Measurements from ENCODE around the gene SUMF2. TPM values are rescaled to one million over a fixed set of nuclear protein-coding genes. Genes with fewer than 3 reads are reported as not detected.
"Not testable (repeated sequence)": the region's sequence is repeated elsewhere in the genome, so short reads cannot be mapped to it uniquely, and the experiment has no call there.

The SUMF2 gene
- total RNA-seq, 4 donors from 2014 or later, result 50.3 to 88.1 (median 69.9) TPM

- H3K27me3 ChIP-seq, result no peaks in the 10 kb centered on the region
- H3K4me1 ChIP-seq, result peaks cover 0 to 28% (median 17%) of the 10 kb centered on the region in 3 donors
- peak within 1 kb of the TSS; percentile 11 to 70 (median 66) for H3K27ac ChIP-seq
- DNase-seq, result no peak
- intact Hi-C loops (cut with DNase I), result no loop called here
- peaks cover 0 to 13% (median 3%) of the 10 kb centered on the region in 3 donors for H3K36me3 ChIP-seq
- H3K4me3 ChIP-seq, result peak within 1 kb of the TSS in 2 of 4 donors; percentile 3 to 45
- no peak for TF ChIP-seq POLR2A (IDR thresholded peaks at IDR 0.05)
- TF ChIP-seq, protein P1, sequence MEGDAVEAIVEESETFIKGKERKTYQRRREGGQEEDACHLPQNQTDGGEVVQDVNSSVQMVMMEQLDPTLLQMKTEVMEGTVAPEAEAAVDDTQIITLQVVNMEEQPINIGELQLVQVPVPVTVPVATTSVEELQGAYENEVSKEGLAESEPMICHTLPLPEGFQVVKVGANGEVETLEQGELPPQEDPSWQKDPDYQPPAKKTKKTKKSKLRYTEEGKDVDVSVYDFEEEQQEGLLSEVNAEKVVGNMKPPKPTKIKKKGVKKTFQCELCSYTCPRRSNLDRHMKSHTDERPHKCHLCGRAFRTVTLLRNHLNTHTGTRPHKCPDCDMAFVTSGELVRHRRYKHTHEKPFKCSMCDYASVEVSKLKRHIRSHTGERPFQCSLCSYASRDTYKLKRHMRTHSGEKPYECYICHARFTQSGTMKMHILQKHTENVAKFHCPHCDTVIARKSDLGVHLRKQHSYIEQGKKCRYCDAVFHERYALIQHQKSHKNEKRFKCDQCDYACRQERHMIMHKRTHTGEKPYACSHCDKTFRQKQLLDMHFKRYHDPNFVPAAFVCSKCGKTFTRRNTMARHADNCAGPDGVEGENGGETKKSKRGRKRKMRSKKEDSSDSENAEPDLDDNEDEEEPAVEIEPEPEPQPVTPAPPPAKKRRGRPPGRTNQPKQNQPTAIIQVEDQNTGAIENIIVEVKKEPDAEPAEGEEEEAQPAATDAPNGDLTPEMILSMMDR (IDR thresholded peaks at IDR 0.05), result peak in 4 of 6 experiments; percentile 10 to 55 (median 17)
- 26 to 31% methylated on average over 5 to 15 of the region's 19 CpGs for WGBS, 2 donors
- H3K9me3 ChIP-seq, result no peaks in the 10 kb centered on the region
Measured at GRCh38 chr7:56092789-56093531, 28.9 kb downstream of the SUMF2 start, which contains the start of gene PHKG1. Gene PHKG1 (minus strand): TSS chr7:56092952. CDS start chr7:56088941, 4,011 bp downstream.

GRCh38 chr7:56097700-56098099, 33.6 kb downstream of the SUMF2 start:
- no peaks in the 10 kb centered on the region for H3K27me3 ChIP-seq
- intact Hi-C loops (cut with DNase I), result no loop called here
- no peak overlapping the region for H3K27ac ChIP-seq
- whole genome bisulfite sequencing, 2 donors, result 39 to 50% methylated on average over 5 of the region's 5 CpGs
- H3K4me3 ChIP-seq, result no peak overlapping the region
- no peaks in the 10 kb centered on the region for H3K9me3 ChIP-seq
- TF ChIP-seq, protein P1 (IDR thresholded peaks at IDR 0.05), result no peak
- no peak for TF ChIP-seq POLR2A (IDR thresholded peaks at IDR 0.05)
- DNase-seq, result no peak
- H3K36me3 ChIP-seq, result peaks cover 12 to 43% (median 20%) of the 10 kb centered on the region in 3 donors
- peaks cover 0 to 20% (median 7%) of the 10 kb centered on the region in 3 donors for H3K4me1 ChIP-seq

DNA sequence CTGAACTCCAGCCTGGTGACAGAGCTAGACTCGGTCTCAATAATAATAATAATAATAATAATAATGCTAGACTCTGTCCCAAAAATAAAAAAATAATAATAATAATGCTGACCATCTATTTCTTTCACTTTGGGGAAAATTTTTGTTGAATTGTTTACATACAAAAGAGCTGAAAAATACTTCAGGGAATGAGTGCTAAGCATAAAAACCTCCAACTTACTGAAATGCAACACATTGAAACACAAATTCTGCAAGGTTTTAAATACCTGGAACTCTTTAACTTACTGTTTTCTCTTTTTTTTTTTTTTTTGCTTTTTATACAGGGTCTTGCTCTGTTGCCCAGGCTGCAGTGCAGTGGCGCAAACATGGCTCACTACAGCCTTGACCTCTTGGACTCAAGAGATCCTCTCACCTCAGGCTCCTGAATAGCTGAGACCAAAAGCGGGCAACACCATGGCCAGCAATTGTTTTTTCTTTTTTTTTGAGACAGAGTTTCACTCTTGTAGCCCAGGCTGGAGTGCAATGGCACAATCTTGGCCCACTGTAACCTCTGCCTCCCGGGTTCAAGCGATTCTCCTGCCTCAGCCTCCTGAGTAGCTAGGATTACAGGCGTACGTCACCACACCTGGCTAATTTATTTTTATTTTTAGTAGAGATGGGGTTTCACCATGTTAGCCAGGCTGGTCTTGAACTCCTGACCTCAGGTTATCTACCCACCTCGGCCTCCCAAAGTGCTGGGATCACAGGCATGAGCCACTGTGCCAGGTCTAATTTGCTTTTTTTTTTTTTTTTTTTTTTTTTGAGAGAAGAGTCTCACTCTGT, 34.3 kb downstream of the SUMF2 start:
- Histone ChIP-seq H3K4me1 (peaks cover 0 to 13% (median 0%) of the 10 kb centered on the region in 3 donors), H3K36me3 (peaks cover 17 to 50% (median 27%) of the 10 kb centered on the region in 3 donors)
- H3K27me3 ChIP-seq; DNase-seq; H3K27ac ChIP-seq; intact Hi-C loops (cut with DNase I); H3K4me3 ChIP-seq; H3K9me3 ChIP-seq: not testable (repeated sequence)
- WGBS, 2 donors, result 95 to 97% methylated on average over 8 of the region's 8 CpGs

GRCh38 chr7:56099653-56100052, 35.6 kb downstream of the SUMF2 start:
- H3K27me3 ChIP-seq, result no peaks in the 10 kb centered on the region
- DNase-seq, result no peak
- H3K4me1 ChIP-seq, result peaks cover 1 to 24% (median 1%) of the 10 kb centered on the region in 3 donors
- 91 to 93% methylated on average over 3 of the region's 3 CpGs for WGBS, 2 donors
- no peak overlapping the region for H3K27ac ChIP-seq
- intact Hi-C loops (cut with DNase I), result no loop called here
- no peaks in the 10 kb centered on the region for H3K9me3 ChIP-seq
- no peak for TF ChIP-seq POLR2A (IDR thresholded peaks at IDR 0.05)
- TF ChIP-seq, protein P1 (IDR thresholded peaks at IDR 0.05), result no peak
- peaks cover 25 to 61% (median 37%) of the 10 kb centered on the region in 3 donors for H3K36me3 ChIP-seq
- H3K4me3 ChIP-seq, result no peak overlapping the region

- H3K27me3 ChIP-seq; DNase-seq; H3K9me3 ChIP-seq; H3K27ac ChIP-seq; intact Hi-C loops (cut with DNase I); H3K4me3 ChIP-seq: not testable (repeated sequence)
- Histone ChIP-seq H3K36me3 (peaks cover 25 to 53% (median 37%) of the 10 kb centered on the region in 3 donors), H3K4me1 (peaks cover 11 to 30% (median 11%) of the 10 kb centered on the region in 3 donors)
- 78 to 90% methylated on average over 6 to 7 of the region's 9 CpGs for WGBS, 2 donors
Measured at GRCh38 chr7:56104138-56104537, 40.1 kb downstream of the SUMF2 start.
